ENCODE results near the gene FAM131C.
"Not testable (repeated sequence)": the region's sequence is repeated elsewhere in the genome, so short reads cannot be mapped to it uniquely, and the experiment has no call there.

GRCh38 chr1:16057314-16057915, 16.0 kb downstream of the FAM131C start:
- TF ChIP-seq, protein P1, sequence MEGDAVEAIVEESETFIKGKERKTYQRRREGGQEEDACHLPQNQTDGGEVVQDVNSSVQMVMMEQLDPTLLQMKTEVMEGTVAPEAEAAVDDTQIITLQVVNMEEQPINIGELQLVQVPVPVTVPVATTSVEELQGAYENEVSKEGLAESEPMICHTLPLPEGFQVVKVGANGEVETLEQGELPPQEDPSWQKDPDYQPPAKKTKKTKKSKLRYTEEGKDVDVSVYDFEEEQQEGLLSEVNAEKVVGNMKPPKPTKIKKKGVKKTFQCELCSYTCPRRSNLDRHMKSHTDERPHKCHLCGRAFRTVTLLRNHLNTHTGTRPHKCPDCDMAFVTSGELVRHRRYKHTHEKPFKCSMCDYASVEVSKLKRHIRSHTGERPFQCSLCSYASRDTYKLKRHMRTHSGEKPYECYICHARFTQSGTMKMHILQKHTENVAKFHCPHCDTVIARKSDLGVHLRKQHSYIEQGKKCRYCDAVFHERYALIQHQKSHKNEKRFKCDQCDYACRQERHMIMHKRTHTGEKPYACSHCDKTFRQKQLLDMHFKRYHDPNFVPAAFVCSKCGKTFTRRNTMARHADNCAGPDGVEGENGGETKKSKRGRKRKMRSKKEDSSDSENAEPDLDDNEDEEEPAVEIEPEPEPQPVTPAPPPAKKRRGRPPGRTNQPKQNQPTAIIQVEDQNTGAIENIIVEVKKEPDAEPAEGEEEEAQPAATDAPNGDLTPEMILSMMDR (IDR thresholded peaks at IDR 0.05; ENCODE audit: low read depth, low read length), result not testable (repeated sequence)
- TF ChIP-seq, protein P2, sequence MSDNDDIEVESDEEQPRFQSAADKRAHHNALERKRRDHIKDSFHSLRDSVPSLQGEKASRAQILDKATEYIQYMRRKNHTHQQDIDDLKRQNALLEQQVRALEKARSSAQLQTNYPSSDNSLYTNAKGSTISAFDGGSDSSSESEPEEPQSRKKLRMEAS (IDR thresholded peaks at IDR 0.05; ENCODE audit: low read depth, low read length), result not testable (repeated sequence)
- TF ChIP-seq POLR2A (IDR thresholded peaks at IDR 0.05; ENCODE audit: extremely low read depth, insufficient read length); MYC (IDR thresholded peaks at IDR 0.05; ENCODE audit: low read depth, low read length): not testable (repeated sequence)

Data from NB4 (cell line).